K562 (cell line): ENCODE results near the gene DSEL. TPM values are rescaled to one million over a fixed set of nuclear protein-coding genes. Genes with fewer than 3 reads are reported as not detected.

Experiments
- CEBPZ ChIP-seq: fragments of 150-350 bp; IDR thresholded peaks from 2 replicates; pipeline ENCODE4 v1.6.1; 2014; ENCODE audit warnings: low read depth, mild to moderate bottlenecking, low read length, borderline replicate concordance
- L3MBTL2 ChIP-seq: fragments of 450-650 bp; IDR thresholded peaks from 2 replicates; pipeline ENCODE4 v1.6.1; 2016; ENCODE audit warnings: mild to moderate bottlenecking, moderate library complexity
- REST ChIP-seq, 2 experiments: fragments of 450-650 bp; formaldehyde crosslinking in 1 of 2; IDR thresholded peaks; 2 replicates each; pipeline versions ENCODE4 v1.4.0 to v1.6.1; 2014 to 2020; ENCODE audit warnings: mild to moderate bottlenecking in 2 of 2, borderline replicate concordance in 1 of 2, low read depth in 1 of 2
- RUNX1 ChIP-seq: sonication (generic); IDR thresholded peaks from 2 replicates; pipeline ENCODE4 v1.6.1; 2016; ENCODE audit warnings: antibody characterized with exemption, low read depth
- ZFP91 ChIP-seq: sonication (generic); formaldehyde crosslinking; IDR thresholded peaks from 2 replicates; pipeline ENCODE4 v1.8.0; 2022; ENCODE audit warnings: mild to moderate bottlenecking, missing genetic modification reagents
- polyA plus RNA-seq, 8 experiments: library from polyadenylated mRNA; depleted of rRNA in 4 of 8; stranded (reverse) in 5 of 8; unstranded in 3 of 8; fragments of >200 nt; fragmentation: Nextera tagmentation in 2 of 8; fragmentation: Illumina TruSeq in 1 of 8; extraction: Ambion mirVana in 2 of 8; extraction: Trizol in 1 of 8; gene quantifications; 2 replicates each; pipeline versions ENCODE4 v1.2.1 to v1.2.3, GENCODE V29; 2011 to 2014; ENCODE audit warnings: inconsistent platforms in 1 of 8, missing spikeins in 1 of 8
- total RNA-seq, 7 experiments: library from RNA; depleted of rRNA in 6 of 7; stranded (reverse); fragments of >200 nt in 6 of 7; fragmentation: Illumina TruSeq in 2 of 7; extraction: Trizol in 2 of 7; gene quantifications; 2 replicates each; pipeline versions ENCODE4 v1.2.1 to v1.2.3, GENCODE V29; 2011 to 2021; ENCODE audit warnings: low replicate concordance in 1 of 7
- TF ChIP-seq, protein P1 (sequence below), 2 experiments: fragments of 450-650 bp; IDR thresholded peaks; 2 replicates each; pipeline ENCODE4 v1.6.1; 2018; ENCODE audit warnings: mild to moderate bottlenecking in 2 of 2, low read depth in 1 of 2; ENCODE audit not compliant: partially characterized antibody in 2 of 2
- TF ChIP-seq, protein P2 (sequence below): sonication (generic); formaldehyde crosslinking; IDR thresholded peaks from 2 replicates; pipeline ENCODE4 v1.5.0; 2020; ENCODE audit warnings: missing genetic modification reagents

DSEL gene
- total and polyA plus RNA-seq, 9 of the 15 experiments (the other 6 are each of a cell fraction or from before 2014, with no cell fraction given): under 0.01 to 0.04 (median 0.01) TPM; not detected in 3

DNA sequence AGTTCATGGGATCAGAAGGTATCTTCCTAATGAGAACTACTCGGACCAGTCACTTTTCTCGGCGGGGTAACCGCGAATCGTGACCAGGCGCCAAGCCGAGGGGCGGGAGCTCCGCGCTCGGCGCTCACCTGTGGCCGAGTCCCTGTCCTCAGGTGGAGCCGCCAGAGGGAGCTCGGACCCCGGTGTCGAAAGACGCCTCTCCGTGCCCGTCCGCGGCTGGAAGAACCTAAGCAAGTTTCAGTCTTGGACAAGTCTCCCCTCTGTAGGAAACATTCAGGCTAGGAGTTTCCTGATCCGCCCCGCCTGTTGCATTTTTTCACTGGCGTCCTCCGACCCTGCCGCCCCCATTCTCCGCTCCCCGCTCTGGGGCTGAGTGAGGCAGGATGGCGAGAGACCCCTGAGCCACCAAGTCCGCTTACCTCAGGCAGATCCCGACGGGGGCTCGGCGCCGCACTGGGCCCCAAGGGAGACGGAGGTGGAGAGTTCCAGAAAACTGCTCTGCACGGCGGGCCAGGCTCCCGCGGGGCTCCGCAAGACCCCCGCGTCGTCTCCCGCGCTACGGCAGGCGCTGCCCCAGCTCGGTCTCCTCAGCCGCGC lies 480 bp downstream of the DSEL start (continued):
- TF ChIP-seq REST (IDR thresholded peaks at IDR 0.05; ENCODE audit: borderline replicate concordance) (peak; percentile 46; the same call in 1 of the 2 replicates), REST (CRISPR knock-in tag; IDR thresholded peaks at IDR 0.05; ENCODE audit: low read depth) (no peak), ZFP91 (no peak), L3MBTL2 (peak; percentile 34; the same call in 1 of the 2 replicates), RUNX1 (no peak), CEBPZ (no peak)
- TF ChIP-seq, protein P1, sequence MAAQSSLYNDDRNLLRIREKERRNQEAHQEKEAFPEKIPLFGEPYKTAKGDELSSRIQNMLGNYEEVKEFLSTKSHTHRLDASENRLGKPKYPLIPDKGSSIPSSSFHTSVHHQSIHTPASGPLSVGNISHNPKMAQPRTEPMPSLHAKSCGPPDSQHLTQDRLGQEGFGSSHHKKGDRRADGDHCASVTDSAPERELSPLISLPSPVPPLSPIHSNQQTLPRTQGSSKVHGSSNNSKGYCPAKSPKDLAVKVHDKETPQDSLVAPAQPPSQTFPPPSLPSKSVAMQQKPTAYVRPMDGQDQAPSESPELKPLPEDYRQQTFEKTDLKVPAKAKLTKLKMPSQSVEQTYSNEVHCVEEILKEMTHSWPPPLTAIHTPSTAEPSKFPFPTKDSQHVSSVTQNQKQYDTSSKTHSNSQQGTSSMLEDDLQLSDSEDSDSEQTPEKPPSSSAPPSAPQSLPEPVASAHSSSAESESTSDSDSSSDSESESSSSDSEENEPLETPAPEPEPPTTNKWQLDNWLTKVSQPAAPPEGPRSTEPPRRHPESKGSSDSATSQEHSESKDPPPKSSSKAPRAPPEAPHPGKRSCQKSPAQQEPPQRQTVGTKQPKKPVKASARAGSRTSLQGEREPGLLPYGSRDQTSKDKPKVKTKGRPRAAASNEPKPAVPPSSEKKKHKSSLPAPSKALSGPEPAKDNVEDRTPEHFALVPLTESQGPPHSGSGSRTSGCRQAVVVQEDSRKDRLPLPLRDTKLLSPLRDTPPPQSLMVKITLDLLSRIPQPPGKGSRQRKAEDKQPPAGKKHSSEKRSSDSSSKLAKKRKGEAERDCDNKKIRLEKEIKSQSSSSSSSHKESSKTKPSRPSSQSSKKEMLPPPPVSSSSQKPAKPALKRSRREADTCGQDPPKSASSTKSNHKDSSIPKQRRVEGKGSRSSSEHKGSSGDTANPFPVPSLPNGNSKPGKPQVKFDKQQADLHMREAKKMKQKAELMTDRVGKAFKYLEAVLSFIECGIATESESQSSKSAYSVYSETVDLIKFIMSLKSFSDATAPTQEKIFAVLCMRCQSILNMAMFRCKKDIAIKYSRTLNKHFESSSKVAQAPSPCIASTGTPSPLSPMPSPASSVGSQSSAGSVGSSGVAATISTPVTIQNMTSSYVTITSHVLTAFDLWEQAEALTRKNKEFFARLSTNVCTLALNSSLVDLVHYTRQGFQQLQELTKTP (IDR thresholded peaks at IDR 0.05; ENCODE audit: low read depth in 1 of 2, partially characterized antibody in 2 of 2): no peak
- TF ChIP-seq, protein P2, sequence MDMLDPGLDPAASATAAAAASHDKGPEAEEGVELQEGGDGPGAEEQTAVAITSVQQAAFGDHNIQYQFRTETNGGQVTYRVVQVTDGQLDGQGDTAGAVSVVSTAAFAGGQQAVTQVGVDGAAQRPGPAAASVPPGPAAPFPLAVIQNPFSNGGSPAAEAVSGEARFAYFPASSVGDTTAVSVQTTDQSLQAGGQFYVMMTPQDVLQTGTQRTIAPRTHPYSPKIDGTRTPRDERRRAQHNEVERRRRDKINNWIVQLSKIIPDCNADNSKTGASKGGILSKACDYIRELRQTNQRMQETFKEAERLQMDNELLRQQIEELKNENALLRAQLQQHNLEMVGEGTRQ (CRISPR knock-in tag): no peak
